GM19328 (cell line): Measurements from ENCODE around the gene C10orf90.

Source experiments
- ATAC-seq: cut with Tn5 transposase; IDR thresholded peaks from one replicate; pipeline ENCODE4 v1.9.1; 2021; ENCODE audit warnings: mild to moderate bottlenecking, moderate library complexity; ENCODE audit not compliant: unreplicated experiment

The C10orf90 gene

DNA sequence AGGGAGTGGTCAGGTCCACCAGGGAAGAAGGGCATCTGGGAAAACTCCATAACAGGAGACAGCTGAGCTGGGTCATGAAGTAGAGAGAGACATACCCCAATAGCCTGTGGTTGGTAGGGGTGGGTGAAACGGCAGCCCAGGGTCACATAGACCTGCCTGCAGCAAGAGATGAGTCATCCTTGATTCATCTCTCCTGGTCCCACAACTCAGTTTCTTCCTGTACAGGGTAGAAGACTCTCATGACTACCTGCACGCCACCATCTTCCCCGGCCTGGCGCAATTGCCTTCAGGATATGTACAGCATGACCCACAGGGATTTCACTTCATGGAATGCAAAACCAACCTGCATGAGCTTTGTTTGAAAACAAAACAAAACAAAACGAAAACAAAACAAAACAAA lies 237.1 kb downstream of the C10orf90 start:
- no peak for ATAC-seq

DNA sequence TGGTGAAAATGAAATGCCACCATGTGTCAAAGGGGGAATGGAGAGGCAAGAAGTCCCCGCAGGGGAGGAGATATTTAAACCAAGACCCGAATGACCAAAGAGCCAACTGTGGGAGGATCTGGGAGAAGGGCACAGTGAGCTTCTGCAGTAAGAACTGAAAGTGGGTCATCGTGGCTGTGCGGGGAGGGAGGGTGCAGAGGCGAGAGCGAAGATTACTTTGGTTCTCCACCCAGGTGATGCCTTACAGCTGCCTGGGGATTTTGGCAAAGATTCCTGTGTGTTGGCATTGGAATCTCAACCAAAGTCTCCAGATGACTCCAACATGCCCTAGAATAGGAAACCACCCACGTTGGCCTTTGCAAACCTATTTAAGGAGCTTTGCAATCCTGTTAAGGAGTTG lies 238.0 kb downstream of the C10orf90 start:
- ATAC-seq: no peak

- ATAC-seq: no peak
Measured at GRCh38 chr10:126431816-126432215, 238.7 kb downstream of the C10orf90 start.

DNA sequence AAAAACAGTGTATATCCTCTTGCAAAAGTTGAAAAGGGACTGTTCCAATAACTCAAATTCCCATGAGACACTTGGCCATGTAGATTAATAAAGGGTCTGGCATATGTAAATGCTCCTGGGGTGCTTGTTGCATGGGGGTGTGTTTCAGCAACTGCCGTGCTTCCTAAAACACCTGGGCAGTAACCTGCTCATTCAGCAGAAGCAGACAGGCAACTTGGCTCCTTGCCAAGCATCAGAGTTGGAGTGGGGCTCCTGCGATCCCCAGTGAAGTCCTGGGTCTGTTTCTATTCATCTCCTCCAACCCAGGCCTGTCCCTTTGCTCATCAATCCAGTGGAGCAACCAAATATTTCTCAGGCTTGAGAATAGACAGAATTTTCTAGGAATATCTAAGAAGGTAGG lies 240.0 kb downstream of the C10orf90 start:
- no peak for ATAC-seq

GRCh38 chr10:126429275-126429674 lies 241.2 kb downstream of the C10orf90 start:
- ATAC-seq: no peak

- ATAC-seq: no peak
Measured at GRCh38 chr10:126425489-126426065, 244.9 kb downstream of the C10orf90 start.

DNA sequence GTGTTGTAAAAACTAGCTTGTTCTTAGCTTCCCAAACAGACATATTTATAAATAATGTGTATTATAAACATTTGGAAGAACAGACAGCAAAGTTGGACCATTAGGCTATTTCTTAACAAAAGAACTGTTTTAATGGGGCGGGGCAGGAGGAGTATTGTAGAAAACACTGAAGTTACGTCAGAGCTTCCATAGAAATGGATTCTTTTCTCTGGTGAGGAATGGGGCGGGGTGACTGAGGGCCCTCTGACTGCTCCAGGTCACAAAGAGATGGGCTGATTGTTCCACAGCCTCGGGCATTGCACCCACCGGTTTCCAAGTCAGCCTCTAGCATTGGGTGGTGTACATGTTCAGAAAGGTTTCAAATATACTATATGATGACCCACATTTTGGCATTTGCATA lies 245.5 kb downstream of the C10orf90 start:
- ATAC-seq: no peak

- ATAC-seq: no peak
Measured at GRCh38 chr10:126423732-126424491, 246.6 kb downstream of the C10orf90 start.

DNA sequence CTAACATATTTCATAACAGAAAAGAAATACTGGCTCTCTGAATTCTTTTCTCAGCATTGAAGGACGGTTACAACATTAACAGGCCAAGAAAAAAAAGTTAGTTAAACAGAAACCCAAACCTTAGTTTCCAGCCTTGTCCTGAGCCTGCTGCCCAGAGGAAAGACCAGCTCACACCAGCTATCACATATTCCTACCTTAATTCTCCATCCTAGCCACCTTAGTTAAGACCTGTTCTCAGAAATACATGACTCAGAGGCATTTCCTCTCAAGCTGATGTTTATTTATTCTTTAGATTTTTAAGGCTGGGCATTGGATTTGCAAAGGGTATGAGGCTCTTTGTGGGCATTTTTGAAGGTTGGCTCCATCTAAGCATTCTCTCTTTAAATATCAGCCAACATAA lies 247.9 kb downstream of the C10orf90 start:
- no peak for ATAC-seq

DNA sequence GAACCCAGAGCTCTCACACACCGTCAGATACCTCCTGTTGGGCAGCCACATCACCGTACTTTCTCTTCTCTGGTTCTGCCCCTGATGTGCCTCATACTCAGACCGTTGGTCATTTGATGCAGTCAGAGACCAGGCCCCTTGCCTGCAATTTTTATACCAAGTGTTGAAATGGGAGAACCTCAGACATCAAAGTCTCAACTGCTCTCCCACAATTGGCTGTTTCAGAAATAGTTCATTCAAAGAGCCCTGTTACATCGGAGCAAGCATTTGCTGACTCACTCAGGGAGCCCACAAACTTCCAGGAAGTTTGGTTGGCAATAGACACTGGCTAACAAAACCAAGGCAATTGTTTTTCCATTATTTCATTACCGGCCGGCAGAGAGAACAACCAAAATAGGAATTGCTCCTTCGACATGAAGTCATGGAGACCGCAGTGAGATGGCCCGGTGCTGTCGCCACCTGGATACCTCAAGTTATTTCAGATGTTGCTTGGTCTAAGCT lies 248.7 kb downstream of the C10orf90 start:
- ATAC-seq: no peak

- ATAC-seq: no peak
Measured at GRCh38 chr10:126420567-126421300, 249.8 kb downstream of the C10orf90 start.

- ATAC-seq: no peak
Measured at GRCh38 chr10:126417220-126417825, 253.2 kb downstream of the C10orf90 start.

GRCh38 chr10:126409821-126410220 lies 260.7 kb downstream of the C10orf90 start:
- ATAC-seq: no peak

DNA sequence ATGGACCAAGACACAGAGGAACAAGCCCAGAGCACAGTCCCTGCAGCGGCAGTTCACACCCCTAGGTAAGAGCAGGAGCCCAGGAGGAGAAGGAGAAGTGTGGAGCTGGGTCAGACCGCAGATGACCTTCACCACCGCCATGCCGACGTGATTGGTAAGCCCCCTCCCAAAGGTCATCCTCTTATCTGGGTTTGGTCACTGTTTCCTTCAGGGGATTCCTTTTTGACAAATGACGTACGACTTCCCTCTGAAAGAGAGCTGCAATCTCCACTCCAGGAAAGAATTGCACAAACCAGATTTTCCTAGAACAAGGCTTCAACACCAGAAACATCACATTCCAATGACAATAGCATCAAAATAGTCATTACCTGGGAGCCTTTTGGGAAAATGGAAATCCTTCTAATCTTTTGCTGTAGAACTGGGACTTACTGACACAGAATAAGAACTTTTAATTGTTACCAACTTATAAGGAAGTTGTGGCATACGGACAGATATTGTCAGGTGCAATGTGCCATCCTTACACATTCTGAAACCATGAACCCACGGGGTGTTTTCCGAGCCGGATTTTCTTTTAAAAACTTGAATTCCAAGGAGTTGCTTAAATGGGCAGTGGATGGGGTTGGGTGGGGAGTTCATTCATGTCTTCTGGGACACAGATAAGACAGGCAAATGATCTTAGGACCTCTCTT lies 261.4 kb downstream of the C10orf90 start:
- no peak for ATAC-seq

DNA sequence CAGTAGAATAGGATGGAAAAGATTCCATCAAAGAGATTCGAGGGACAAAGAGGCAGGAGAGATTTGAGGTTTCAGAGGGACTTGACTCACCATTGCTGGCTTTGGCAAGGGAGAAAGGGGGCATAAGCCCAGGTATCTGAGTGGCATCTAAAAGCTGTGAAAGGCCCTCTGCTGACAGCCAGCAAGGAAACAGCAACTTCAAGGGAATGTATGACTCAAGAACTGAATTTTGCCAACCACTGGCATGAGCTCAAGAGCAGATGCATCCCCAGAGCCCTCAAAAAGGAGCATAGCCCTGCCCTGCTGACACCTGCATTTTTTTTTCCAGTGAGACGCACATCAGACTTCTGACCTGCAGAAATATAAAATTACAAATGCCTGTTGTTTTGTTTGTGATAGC lies 262.7 kb downstream of the C10orf90 start:
- no peak for ATAC-seq

DNA sequence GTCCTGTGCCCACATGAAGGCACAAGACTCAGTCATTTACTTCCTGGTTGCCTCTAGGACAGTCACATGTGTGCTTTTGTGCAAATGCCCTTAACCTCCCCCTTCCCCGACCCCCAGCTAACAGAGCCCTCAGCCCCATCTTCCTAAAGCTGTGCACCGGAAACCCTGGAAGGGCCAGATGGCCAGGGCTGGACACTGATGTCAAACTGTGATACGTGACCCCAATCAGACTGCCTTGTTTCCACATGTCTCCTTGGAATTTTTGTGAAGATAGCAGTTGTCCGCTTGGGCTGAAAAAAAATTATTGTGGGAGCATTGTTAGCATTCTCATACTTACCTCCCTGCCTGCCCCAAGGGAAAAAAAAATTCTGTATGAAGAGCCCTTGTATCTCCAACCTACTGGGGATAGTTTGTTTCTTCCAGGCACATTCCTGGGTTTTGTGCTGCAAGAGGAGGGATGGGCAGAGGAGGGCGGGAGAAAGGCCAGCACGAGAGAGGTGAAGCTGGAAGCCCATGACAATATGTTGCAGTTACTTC lies 265.2 kb downstream of the C10orf90 start:
- ATAC-seq: no peak

DNA sequence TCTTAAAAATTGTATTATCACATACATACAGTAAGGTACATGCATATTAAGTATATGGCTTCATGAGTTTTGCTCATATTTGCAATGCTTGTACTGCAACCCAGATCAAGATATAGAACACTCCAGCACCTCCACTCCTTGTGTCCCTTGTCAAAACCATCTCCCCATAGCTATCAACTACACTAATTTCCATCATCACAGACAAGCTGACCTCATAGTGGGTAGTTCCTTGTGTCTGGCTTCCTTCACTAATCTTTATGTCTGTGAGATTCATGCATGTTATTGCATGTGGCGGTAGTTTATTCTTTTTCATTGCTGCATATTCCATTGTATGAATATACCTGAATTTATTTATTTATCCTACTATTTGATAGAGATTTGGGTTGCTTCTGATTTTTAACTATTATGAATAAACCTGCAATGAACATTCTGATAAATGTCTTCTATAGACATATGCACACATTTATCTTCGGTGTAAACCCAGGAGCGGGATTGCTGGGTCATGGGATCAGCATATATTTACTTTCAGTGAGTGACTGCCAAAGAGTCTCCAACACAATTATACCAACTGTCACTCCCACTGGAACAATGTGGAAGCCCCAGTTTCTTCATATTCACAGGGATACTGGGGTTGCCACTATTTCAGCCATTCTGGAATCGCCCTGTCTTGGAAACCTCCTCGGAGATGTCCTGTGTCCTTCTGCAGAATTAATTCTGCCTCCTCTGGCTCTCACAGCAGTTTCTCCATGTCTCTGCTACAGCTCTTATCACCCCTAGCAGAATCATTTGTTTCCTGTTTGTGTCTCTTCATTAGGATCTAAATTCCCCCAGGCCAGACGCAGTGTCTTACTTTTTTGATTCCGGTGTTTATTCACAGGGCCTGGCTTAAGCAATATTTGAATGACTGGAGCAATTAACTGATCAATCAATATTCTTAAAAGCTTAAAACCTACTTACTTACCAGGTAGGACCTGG lies 267.5 kb downstream of the C10orf90 start:
- ATAC-seq: no peak

DNA sequence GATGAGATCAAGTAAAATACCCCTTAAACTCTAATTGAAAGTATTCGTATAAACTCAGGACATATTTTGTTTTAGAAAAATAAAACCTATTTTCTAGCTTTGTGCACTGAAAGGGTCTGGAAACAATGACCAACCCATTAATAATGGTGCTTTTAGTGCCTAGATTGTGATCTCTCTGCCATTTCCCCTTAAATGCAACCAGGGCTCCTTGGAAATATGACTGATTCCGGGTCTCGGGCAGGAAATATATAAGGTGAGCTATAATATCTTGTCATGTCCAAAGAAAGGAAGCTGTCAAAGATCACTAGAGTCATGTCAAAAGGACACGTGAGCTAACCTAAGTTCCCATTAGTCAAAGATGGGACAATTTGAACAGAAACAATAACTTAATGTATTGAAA lies 269.9 kb downstream of the C10orf90 start:
- no peak for ATAC-seq

DNA sequence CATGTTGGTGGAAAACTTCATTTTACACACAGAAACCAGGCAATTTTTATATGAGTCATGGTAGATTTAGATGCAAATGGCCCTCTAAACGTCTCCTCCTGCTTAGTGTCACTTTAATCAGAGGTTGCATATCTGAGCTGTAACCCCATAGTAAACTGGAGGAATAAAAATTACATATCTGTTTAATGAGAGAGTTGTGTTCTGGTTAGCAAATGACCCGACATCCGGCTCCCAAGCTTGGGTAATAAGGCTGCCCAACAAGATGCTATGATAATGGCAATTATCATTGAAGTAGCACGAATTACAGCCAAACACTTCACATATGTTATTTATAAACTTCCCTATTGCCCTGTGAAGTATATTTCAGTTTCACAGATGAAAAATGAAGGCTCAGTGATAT lies 271.6 kb downstream of the C10orf90 start:
- no peak for ATAC-seq

DNA sequence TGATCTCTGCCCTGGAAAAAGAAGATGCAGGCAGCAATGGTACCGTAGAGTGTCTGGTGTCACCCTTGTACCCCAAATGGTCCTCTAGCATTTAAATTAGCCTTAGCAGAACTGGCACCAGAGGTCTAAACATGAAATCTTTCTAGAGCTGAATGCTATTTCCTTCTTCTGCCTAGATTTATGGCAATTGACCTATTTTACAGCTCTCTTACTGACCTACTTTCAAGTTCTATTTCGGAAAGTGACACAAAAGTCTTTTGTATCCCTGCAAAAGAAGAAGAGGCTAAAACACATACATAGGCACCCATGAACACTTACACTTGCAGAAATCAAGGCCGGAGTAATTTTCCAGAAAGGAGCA lies 272.1 kb downstream of the C10orf90 start:
- ATAC-seq: no peak
